Neuronal stem cell (in vitro differentiated cells): Measurements from ENCODE around the gene GPR162.

Experiments
- DNase-seq: peaks from one replicate; pipeline ENCODE4 v3.0.0-alpha.2; 2013; ENCODE audit warnings: low spot score
- H2AFZ ChIP-seq: one replicate; pipeline ENCODE4 v1.6.1; 2013; ENCODE audit warnings: mild to moderate bottlenecking, low read length, inconsistent platforms
- H2AK5ac ChIP-seq: 2 replicates; pipeline ENCODE4 v1.6.1; 2013; ENCODE audit warnings: low read depth, mild to moderate bottlenecking, inconsistent platforms, low read length, moderate library complexity, mixed read lengths
- H2BK120ac ChIP-seq: 2 replicates; pipeline ENCODE4 v1.6.1; 2013; ENCODE audit warnings: low read depth, mild to moderate bottlenecking, inconsistent platforms, low read length, moderate library complexity, mixed read lengths
- H2BK12ac ChIP-seq: one replicate; pipeline ENCODE4 v1.6.1; 2013; ENCODE audit warnings: low read length, inconsistent platforms
- H2BK15ac ChIP-seq: 2 replicates; pipeline ENCODE4 v1.6.1; 2013; ENCODE audit warnings: mild to moderate bottlenecking, low read length, inconsistent platforms, mixed read lengths
- H2BK5ac ChIP-seq: one replicate; pipeline ENCODE4 v1.6.1; 2013; ENCODE audit warnings: inconsistent platforms, mild to moderate bottlenecking, low read length, moderate library complexity
- H3K14ac ChIP-seq: one replicate; pipeline ENCODE4 v1.6.1; 2013; ENCODE audit warnings: low read length, inconsistent platforms
- H3K18ac ChIP-seq: 2 replicates; pipeline ENCODE4 v1.6.1; 2013; ENCODE audit warnings: low read length, inconsistent platforms
- H3K23ac ChIP-seq: 2 replicates; pipeline ENCODE4 v1.6.1; 2013; ENCODE audit warnings: low read depth, mild to moderate bottlenecking, mixed read lengths, low read length, inconsistent platforms; ENCODE audit not compliant: poor library complexity
- H3K27ac ChIP-seq: replicated peaks from 3 replicates; pipeline ENCODE4 v1.5.1; 2013; ENCODE audit warnings: low read length, inconsistent platforms
- H3K27me3 ChIP-seq, 3 experiments: 2 replicates each; pipeline ENCODE4 v1.6.1; 2013; ENCODE audit warnings: low read length in 3 of 3, mild to moderate bottlenecking in 2 of 3, inconsistent platforms in 1 of 3, low read depth in 1 of 3, mixed read lengths in 1 of 3, moderate library complexity in 1 of 3; ENCODE audit not compliant: control insufficient read depth in 3 of 3, insufficient read depth in 3 of 3
- H3K36me3 ChIP-seq, 2 donors: replicated peaks in 1 of 2; 2 replicates each; pipeline ENCODE4 v1.6.1; 2013; ENCODE audit warnings: low read length in 2 of 2; ENCODE audit not compliant: control insufficient read depth in 2 of 2, insufficient read depth in 2 of 2
- H3K4ac ChIP-seq: 2 replicates; pipeline ENCODE4 v1.6.1; 2013; ENCODE audit warnings: inconsistent platforms, mild to moderate bottlenecking, low read length, moderate library complexity
- H3K4me1 ChIP-seq, 2 donors: 1 replicate in 1 of 2; 2 replicates in 1 of 2; pipeline ENCODE4 v1.6.1; 2013; ENCODE audit warnings: low read length in 2 of 2, low read depth in 1 of 2; ENCODE audit not compliant: control insufficient read depth in 2 of 2, insufficient read depth in 1 of 2
- H3K4me2 ChIP-seq: one replicate; pipeline ENCODE4 v1.6.1; 2013; ENCODE audit warnings: mild to moderate bottlenecking, low read length, inconsistent platforms; ENCODE audit not compliant: insufficient read depth, poor library complexity, severe bottlenecking
- H3K4me3 ChIP-seq, 2 donors: 2 replicates each; pipeline ENCODE4 v1.5.1; 2013; ENCODE audit warnings: low read length in 2 of 2, mild to moderate bottlenecking in 2 of 2, inconsistent platforms in 1 of 2, moderate library complexity in 1 of 2
- H3K79me1 ChIP-seq: one replicate; pipeline ENCODE4 v1.6.1; 2013; ENCODE audit warnings: low read depth, mild to moderate bottlenecking, inconsistent platforms, low read length, moderate library complexity
- H3K9ac ChIP-seq: one replicate; pipeline ENCODE4 v1.6.1; 2013; ENCODE audit warnings: mild to moderate bottlenecking, low read depth, low read length, inconsistent platforms; ENCODE audit not compliant: poor library complexity
- H3K9me3 ChIP-seq, 2 donors: replicated peaks in 1 of 2; 2 replicates each; pipeline versions ENCODE3 to v1.6.1; 2013; ENCODE audit warnings: low read length in 2 of 2, mild to moderate bottlenecking in 2 of 2, inconsistent platforms in 1 of 2, low read depth in 1 of 2, mixed read lengths in 1 of 2, moderate library complexity in 1 of 2; ENCODE audit not compliant: control insufficient read depth in 2 of 2, insufficient read depth in 1 of 2
- H4K8ac ChIP-seq: one replicate; pipeline ENCODE4 v1.6.1; 2013; ENCODE audit warnings: low read depth, mild to moderate bottlenecking, inconsistent platforms, low read length, moderate library complexity
- H4K91ac ChIP-seq: one replicate; pipeline ENCODE4 v1.6.1; 2013; ENCODE audit warnings: low read length, low read depth, mild to moderate bottlenecking, inconsistent platforms; ENCODE audit not compliant: poor library complexity
- WGBS, 2 donors: extraction: QIAGEN DNeasy Blood & Tissue Kit; methylation state at CpG; one replicate each; pipeline ENCODE4 v1.1.7; 2013; ENCODE audit warnings: missing lambda C conversion rate in 2 of 2, mixed read lengths in 1 of 2; ENCODE audit not compliant: insufficient read length in 2 of 2, insufficient replicate concordance in 1 of 2; ENCODE audit errors: extremely low coverage in 2 of 2; 5-methylcytosine and 5-hydroxymethylcytosine counted together

GPR162 gene

GRCh38 chr12:6855322-6855721 is 33.7 kb downstream of the GPR162 start:
- Histone ChIP-seq H3K4ac (no peak overlapping the region), H3K14ac (no peak overlapping the region), H3K9me3 (no peaks in the 10 kb centered on the region), H4K8ac (no peak overlapping the region), H3K9ac (no peak overlapping the region), H3K4me3 (no peak overlapping the region), H2AFZ (no peak overlapping the region), H4K91ac (no peak overlapping the region), H3K27me3 (no peaks in the 10 kb centered on the region), H3K4me1 (peaks cover 8 to 12% of the 10 kb centered on the region in 2 donors), H3K36me3 (peaks cover 40 to 72% of the 10 kb centered on the region in 2 donors), H2AK5ac (no peak overlapping the region), H3K18ac (no peak overlapping the region), H2BK120ac (no peak overlapping the region), H3K79me1 (peaks cover 13% of the 10 kb centered on the region), H3K23ac (no peak overlapping the region), H2BK12ac (no peak overlapping the region), H3K4me2 (no peak overlapping the region), H3K27ac (no peak overlapping the region), H2BK5ac (no peak overlapping the region), H2BK15ac (no peak overlapping the region)
- DNase-seq = no peak
- WGBS, 2 donors = no CpG with 5 or more reads among the region's 14 CpGs

DNA sequence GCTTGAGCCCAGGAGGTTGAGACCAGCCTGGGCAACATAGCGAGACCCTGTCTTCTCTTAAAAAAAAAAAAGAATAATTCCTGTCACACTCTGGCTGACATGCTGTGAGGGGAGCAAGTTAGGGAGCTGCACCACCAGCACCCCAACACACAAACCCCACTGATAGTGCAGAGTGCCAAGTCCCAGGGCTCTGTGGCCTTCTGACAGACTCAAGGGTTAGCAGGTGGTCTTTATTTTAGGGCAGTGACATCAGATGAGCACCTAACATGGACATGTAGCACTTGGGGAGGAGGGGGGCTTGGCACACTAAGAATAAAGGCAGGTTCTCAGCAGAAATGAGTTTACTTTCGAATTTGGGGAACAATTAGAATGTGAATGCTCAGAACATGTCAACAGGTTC is 37.2 kb downstream of the GPR162 start:
- H3K9me3 ChIP-seq = no peaks in the 10 kb centered on the region
- no peak for DNase-seq
- no CpG with 5 or more reads among the region's 2 CpGs for WGBS, 2 donors
- H3K27ac ChIP-seq = no peak overlapping the region
- H2AFZ ChIP-seq = no peak overlapping the region
- no peak overlapping the region for H2BK15ac ChIP-seq
- H3K79me1 ChIP-seq = peaks cover 7% of the 10 kb centered on the region
- H3K4ac ChIP-seq = no peak overlapping the region
- H3K4me3 ChIP-seq = no peak overlapping the region
- H3K4me1 ChIP-seq = no peaks in the 10 kb centered on the region
- H3K27me3 ChIP-seq = no peaks in the 10 kb centered on the region
- no peak overlapping the region for H3K4me2 ChIP-seq
- no peak overlapping the region for H2BK12ac ChIP-seq
- H4K91ac ChIP-seq = no peak overlapping the region
- peaks cover 64 to 98% of the 10 kb centered on the region in 2 donors for H3K36me3 ChIP-seq
- H2AK5ac ChIP-seq = no peak overlapping the region
- no peak overlapping the region for H2BK5ac ChIP-seq
- no peak overlapping the region for H3K9ac ChIP-seq
- H4K8ac ChIP-seq = no peak overlapping the region
- H3K18ac ChIP-seq = no peak overlapping the region
- no peak overlapping the region for H2BK120ac ChIP-seq
- H3K14ac ChIP-seq = no peak overlapping the region
- no peak overlapping the region for H3K23ac ChIP-seq

DNA sequence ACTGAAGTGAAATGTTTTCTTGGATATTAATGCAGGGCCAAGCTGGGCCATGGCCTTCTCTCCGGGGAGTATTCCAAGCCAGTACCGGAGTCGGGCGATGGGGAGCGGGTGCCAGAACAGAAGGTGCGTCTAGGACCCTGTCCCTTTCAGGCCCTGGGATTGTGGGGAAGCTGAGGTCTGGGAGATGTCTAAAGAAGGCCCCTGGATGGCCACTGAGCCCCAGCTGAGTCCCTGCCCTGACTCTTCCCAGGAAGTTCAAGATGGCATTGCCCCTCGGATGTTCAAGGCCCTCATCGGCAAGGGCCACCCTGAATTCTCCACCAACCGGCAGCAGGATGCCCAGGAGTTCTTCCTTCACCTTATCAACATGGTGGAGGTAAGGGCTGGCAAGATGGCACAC is 38.5 kb downstream of the GPR162 start:
- Histone ChIP-seq H4K8ac (no peak overlapping the region), H2AFZ (no peak overlapping the region), H3K18ac (no peak overlapping the region), H2BK15ac (no peak overlapping the region), H3K27me3 (no peaks in the 10 kb centered on the region), H3K9me3 (peaks cover 0 to 2% of the 10 kb centered on the region in 2 donors), H3K4me3 (peak overlapping the region in 1 of 2 donors; percentile 49), H3K14ac (no peak overlapping the region), H3K23ac (no peak overlapping the region), H2BK120ac (no peak overlapping the region), H2BK5ac (no peak overlapping the region), H3K79me1 (peaks cover 4% of the 10 kb centered on the region), H3K4me1 (no peaks in the 10 kb centered on the region), H3K4ac (no peak overlapping the region), H3K27ac (no peak overlapping the region), H2BK12ac (no peak overlapping the region), H3K4me2 (no peak overlapping the region), H4K91ac (no peak overlapping the region), H3K36me3 (peaks cover 70 to 97% of the 10 kb centered on the region in 2 donors), H2AK5ac (no peak overlapping the region), H3K9ac (no peak overlapping the region)
- no CpG with 5 or more reads among the region's 9 CpGs for WGBS, 2 donors
- no peak for DNase-seq

- no peak overlapping the region for H2BK5ac ChIP-seq
- H3K36me3 ChIP-seq = peaks cover 67 to 97% of the 10 kb centered on the region in 2 donors
- peaks cover 0 to 2% of the 10 kb centered on the region in 2 donors for H3K9me3 ChIP-seq
Measured at GRCh38 chr12:6860942-6861341, 39.3 kb downstream of the GPR162 start.

More at GRCh38 chr12:6860942-6861341, 39.3 kb downstream of the GPR162 start:
- Histone ChIP-seq H3K9ac (no peak overlapping the region), H3K4me2 (no peak overlapping the region), H3K4ac (no peak overlapping the region), H4K8ac (no peak overlapping the region), H3K4me1 (peaks cover 0 to 3% of the 10 kb centered on the region in 2 donors), H3K79me1 (peaks cover 1% of the 10 kb centered on the region), H2BK120ac (no peak overlapping the region), H2BK15ac (no peak overlapping the region), H3K18ac (no peak overlapping the region), H3K14ac (no peak overlapping the region), H3K23ac (no peak overlapping the region), H2AK5ac (no peak overlapping the region), H2BK12ac (no peak overlapping the region), H3K27ac (no peak overlapping the region), H4K91ac (no peak overlapping the region), H3K27me3 (no peaks in the 10 kb centered on the region), H2AFZ (no peak overlapping the region), H3K4me3 (peak overlapping the region in 1 of 2 donors; percentile 42)
- no peak for DNase-seq
- WGBS, 2 donors = no CpG with 5 or more reads among the region's 7 CpGs
